Measurements from ENCODE around the gene HIVEP3. TPM values are rescaled to one million over a fixed set of nuclear protein-coding genes. Genes with fewer than 3 reads are reported as not detected.

HIVEP3 gene
- total RNA-seq, 1 experiment from 2014 or later: 6.0 TPM

GRCh38 chr1:41519667-41520066 is 399.1 kb downstream of the HIVEP3 start:
- Histone ChIP-seq H3K27ac (ENCODE audit: low read length) (no peak overlapping the region), H3K4me1 (ENCODE audit: control insufficient read depth, insufficient read depth, low read length) (peaks cover 9% of the 10 kb centered on the region), H3K4me3 (ENCODE audit: low read depth in 2 of 2, low read length in 2 of 2) (no peak overlapping the region), H3K9me3 (ENCODE audit: control insufficient read depth, insufficient read depth, low read depth, low read length) (no peaks in the 10 kb centered on the region), H3K36me3 (ENCODE audit: control insufficient read depth, insufficient read depth, low read length) (no peaks in the 10 kb centered on the region), H3K27me3 (ENCODE audit: control insufficient read depth, insufficient read depth, low read length) (no peaks in the 10 kb centered on the region)
- no TSS peak for BruUV-seq (replicated peaks)
- ChIA-PET CTCF (interaction anchor here (1.2 kb wide), 1 partner anchor 21 kb away, joined by 3 read pairs; no protein-coding TSS in a partner anchor), POLR2A (no interaction called here)
- DNase-seq (ENCODE audit: low read depth, low spot score) (no peak), ATAC-seq (no peak)
- TF ChIP-seq SIN3A (IDR thresholded peaks at IDR 0.05; ENCODE audit: borderline replicate concordance, insufficient read depth, low read depth, low read length) (no peak), CTCF (IDR thresholded peaks at IDR 0.05) (no peak), TCF7L2 (IDR thresholded peaks at IDR 0.05; ENCODE audit: low read depth, low read length) (no peak), POLR2AphosphoS5 (IDR thresholded peaks at IDR 0.05; ENCODE audit: low read depth, low read length) (no peak), REST (IDR thresholded peaks at IDR 0.05; ENCODE audit: insufficient read depth in 1 of 2, low read depth in 2 of 2, low read length in 1 of 2) (no peak)
- intact Hi-C loops (cut with micrococcal nuclease; ENCODE audit: unreplicated experiment) (no loop called here), in situ Hi-C loops (cut with HindIII; ENCODE audit: low pct_unique_long_range_greater_than_20kb, low sequenced_read_pairs) (no loop called here)

GRCh38 chr1:41518471-41518870 is 400.3 kb downstream of the HIVEP3 start:
- no peak for ATAC-seq
- intact Hi-C loops (cut with micrococcal nuclease; ENCODE audit: unreplicated experiment) (no loop called here), in situ Hi-C loops (cut with HindIII; ENCODE audit: low pct_unique_long_range_greater_than_20kb, low sequenced_read_pairs) (no loop called here)
- H3K27ac ChIP-seq (ENCODE audit: low read length): no peak overlapping the region
- no peak overlapping the region for H3K4me3 ChIP-seq (ENCODE audit: low read depth in 2 of 2, low read length in 2 of 2)
- CTCF ChIA-PET: interaction anchor here (1.2 kb wide), 1 partner anchor 23 kb away, joined by 3 read pairs; no protein-coding TSS in a partner anchor
- POLR2A ChIA-PET: no interaction called here
- no peaks in the 10 kb centered on the region for H3K36me3 ChIP-seq (ENCODE audit: control insufficient read depth, insufficient read depth, low read length)
- BruUV-seq (replicated peaks): no TSS peak
- H3K4me1 ChIP-seq (ENCODE audit: control insufficient read depth, insufficient read depth, low read length): peaks cover 9% of the 10 kb centered on the region
- H3K9me3 ChIP-seq (ENCODE audit: control insufficient read depth, insufficient read depth, low read depth, low read length): no peaks in the 10 kb centered on the region
- no peaks in the 10 kb centered on the region for H3K27me3 ChIP-seq (ENCODE audit: control insufficient read depth, insufficient read depth, low read length)
- no peak for DNase-seq (ENCODE audit: low read depth, low spot score)
- TF ChIP-seq TCF7L2 (IDR thresholded peaks at IDR 0.05; ENCODE audit: low read depth, low read length): no peak
- no peak for TF ChIP-seq POLR2AphosphoS5 (IDR thresholded peaks at IDR 0.05; ENCODE audit: low read depth, low read length)
- no peak for TF ChIP-seq SIN3A (IDR thresholded peaks at IDR 0.05; ENCODE audit: borderline replicate concordance, insufficient read depth, low read depth, low read length)
- no peak for TF ChIP-seq REST (IDR thresholded peaks at IDR 0.05; ENCODE audit: insufficient read depth in 1 of 2, low read depth in 2 of 2, low read length in 1 of 2)
- TF ChIP-seq CTCF (IDR thresholded peaks at IDR 0.05): no peak

All from Panc1 (cell line).